Measurements from ENCODE around the gene BUD13.

Gene BUD13

DNA sequence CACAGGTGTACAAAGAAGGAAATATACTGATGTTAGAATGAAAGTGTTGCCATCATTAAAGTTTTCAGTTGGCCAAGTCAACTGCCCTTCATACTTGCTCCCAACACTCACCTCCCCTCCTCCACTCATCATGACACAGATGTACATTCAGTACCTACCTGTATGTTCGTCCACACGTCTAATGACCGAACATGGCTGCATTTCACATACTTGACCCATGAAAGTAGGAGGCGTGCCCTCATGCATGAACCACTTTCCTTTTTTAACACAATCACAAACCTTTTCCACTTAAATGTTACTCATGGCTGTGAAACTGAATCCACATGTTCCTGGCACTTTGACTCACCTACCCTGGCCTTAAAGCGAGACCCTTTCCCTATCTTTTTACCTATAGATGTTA, 3.2 kb upstream of the BUD13 start:
- Histone ChIP-seq H3K4me2 (ENCODE audit: low read depth, low read length, poor library complexity, severe bottlenecking) (no peak overlapping the region), H3K9me2 (replicated peaks; ENCODE audit: low read depth, low read length) (no peaks in the 10 kb centered on the region), H3K36me3 (ENCODE audit: insufficient read depth, low read length) (peaks cover 23% of the 10 kb centered on the region), H3K4me1 (ENCODE audit: insufficient read depth, low read length, poor library complexity, severe bottlenecking) (peaks cover 30% of the 10 kb centered on the region), H3K9me3 (ENCODE audit: insufficient read depth, low read depth, low read length) (no peaks in the 10 kb centered on the region), H2AFZ (ENCODE audit: low read length) (no peak overlapping the region), H4K20me1 (ENCODE audit: insufficient read depth, low read length, poor library complexity, severe bottlenecking) (peaks cover 18% of the 10 kb centered on the region), H3K27me3 (ENCODE audit: insufficient read depth, low read length, poor library complexity, severe bottlenecking) (no peaks in the 10 kb centered on the region), H3K9ac (ENCODE audit: low read depth, low read length, poor library complexity, severe bottlenecking) (no peak overlapping the region), H3K4me3 (ENCODE audit: low read length, poor library complexity, severe bottlenecking) (no peak overlapping the region), H3F3A (ENCODE audit: low read depth) (0 out of 2 replicates have a peak, but pooled peaks cover 3% of the 10 kb centered on the region), H3K79me2 (ENCODE audit: insufficient read depth, low read length) (peaks cover 20% of the 10 kb centered on the region)
- TF ChIP-seq, protein P1, sequence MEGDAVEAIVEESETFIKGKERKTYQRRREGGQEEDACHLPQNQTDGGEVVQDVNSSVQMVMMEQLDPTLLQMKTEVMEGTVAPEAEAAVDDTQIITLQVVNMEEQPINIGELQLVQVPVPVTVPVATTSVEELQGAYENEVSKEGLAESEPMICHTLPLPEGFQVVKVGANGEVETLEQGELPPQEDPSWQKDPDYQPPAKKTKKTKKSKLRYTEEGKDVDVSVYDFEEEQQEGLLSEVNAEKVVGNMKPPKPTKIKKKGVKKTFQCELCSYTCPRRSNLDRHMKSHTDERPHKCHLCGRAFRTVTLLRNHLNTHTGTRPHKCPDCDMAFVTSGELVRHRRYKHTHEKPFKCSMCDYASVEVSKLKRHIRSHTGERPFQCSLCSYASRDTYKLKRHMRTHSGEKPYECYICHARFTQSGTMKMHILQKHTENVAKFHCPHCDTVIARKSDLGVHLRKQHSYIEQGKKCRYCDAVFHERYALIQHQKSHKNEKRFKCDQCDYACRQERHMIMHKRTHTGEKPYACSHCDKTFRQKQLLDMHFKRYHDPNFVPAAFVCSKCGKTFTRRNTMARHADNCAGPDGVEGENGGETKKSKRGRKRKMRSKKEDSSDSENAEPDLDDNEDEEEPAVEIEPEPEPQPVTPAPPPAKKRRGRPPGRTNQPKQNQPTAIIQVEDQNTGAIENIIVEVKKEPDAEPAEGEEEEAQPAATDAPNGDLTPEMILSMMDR (conservative IDR thresholded peaks at IDR 0.05; ENCODE audit: low read length) = no peak
- TF ChIP-seq EZH2phosphoT487 (IDR thresholded peaks at IDR 0.05; ENCODE audit: borderline replicate concordance) = no peak

DNA sequence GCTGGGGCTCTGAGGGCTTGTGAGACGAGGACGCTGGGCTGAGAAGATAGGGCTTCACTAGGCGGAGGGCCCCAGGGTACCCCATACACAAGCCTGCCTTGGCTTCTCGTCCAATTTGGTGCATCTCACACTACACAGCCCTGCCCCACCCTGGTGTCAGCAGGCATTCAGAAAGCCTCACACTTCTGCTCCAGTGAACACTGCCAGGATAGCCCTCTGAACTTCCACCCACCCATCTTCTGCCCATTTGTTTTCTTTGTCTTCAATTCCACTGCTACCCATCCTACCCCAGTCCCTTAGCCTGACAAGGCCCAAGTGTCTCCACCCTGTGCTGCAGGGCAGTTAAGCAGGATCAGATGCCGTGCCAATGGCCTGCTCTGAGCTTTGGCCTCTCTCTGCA, 1.9 kb upstream of the BUD13 start:
- H3K27me3 ChIP-seq (ENCODE audit: insufficient read depth, low read length, poor library complexity, severe bottlenecking) = no peaks in the 10 kb centered on the region
- TF ChIP-seq, protein P1 (conservative IDR thresholded peaks at IDR 0.05; ENCODE audit: low read length) = no peak
- no peak for TF ChIP-seq EZH2phosphoT487 (IDR thresholded peaks at IDR 0.05; ENCODE audit: borderline replicate concordance)
- H3K4me2 ChIP-seq (ENCODE audit: low read depth, low read length, poor library complexity, severe bottlenecking) = peak overlapping the region; percentile 99
- H3K79me2 ChIP-seq (ENCODE audit: insufficient read depth, low read length) = peaks cover 29% of the 10 kb centered on the region
- H3K36me3 ChIP-seq (ENCODE audit: insufficient read depth, low read length) = peaks cover 22% of the 10 kb centered on the region
- H3K4me3 ChIP-seq (ENCODE audit: low read length, poor library complexity, severe bottlenecking) = no peak overlapping the region
- no peaks in the 10 kb centered on the region for H3K9me2 ChIP-seq (replicated peaks; ENCODE audit: low read depth, low read length)
- no peak overlapping the region for H2AFZ ChIP-seq (ENCODE audit: low read length)
- H3K9me3 ChIP-seq (ENCODE audit: insufficient read depth, low read depth, low read length) = no peaks in the 10 kb centered on the region
- H3K4me1 ChIP-seq (ENCODE audit: insufficient read depth, low read length, poor library complexity, severe bottlenecking) = peaks cover 30% of the 10 kb centered on the region
- 0 out of 2 replicates have a peak, but pooled peaks cover 3% of the 10 kb centered on the region for H3F3A ChIP-seq (ENCODE audit: low read depth)
- H4K20me1 ChIP-seq (ENCODE audit: insufficient read depth, low read length, poor library complexity, severe bottlenecking) = peaks cover 25% of the 10 kb centered on the region
- H3K9ac ChIP-seq (ENCODE audit: low read depth, low read length, poor library complexity, severe bottlenecking) = no peak overlapping the region

DNA sequence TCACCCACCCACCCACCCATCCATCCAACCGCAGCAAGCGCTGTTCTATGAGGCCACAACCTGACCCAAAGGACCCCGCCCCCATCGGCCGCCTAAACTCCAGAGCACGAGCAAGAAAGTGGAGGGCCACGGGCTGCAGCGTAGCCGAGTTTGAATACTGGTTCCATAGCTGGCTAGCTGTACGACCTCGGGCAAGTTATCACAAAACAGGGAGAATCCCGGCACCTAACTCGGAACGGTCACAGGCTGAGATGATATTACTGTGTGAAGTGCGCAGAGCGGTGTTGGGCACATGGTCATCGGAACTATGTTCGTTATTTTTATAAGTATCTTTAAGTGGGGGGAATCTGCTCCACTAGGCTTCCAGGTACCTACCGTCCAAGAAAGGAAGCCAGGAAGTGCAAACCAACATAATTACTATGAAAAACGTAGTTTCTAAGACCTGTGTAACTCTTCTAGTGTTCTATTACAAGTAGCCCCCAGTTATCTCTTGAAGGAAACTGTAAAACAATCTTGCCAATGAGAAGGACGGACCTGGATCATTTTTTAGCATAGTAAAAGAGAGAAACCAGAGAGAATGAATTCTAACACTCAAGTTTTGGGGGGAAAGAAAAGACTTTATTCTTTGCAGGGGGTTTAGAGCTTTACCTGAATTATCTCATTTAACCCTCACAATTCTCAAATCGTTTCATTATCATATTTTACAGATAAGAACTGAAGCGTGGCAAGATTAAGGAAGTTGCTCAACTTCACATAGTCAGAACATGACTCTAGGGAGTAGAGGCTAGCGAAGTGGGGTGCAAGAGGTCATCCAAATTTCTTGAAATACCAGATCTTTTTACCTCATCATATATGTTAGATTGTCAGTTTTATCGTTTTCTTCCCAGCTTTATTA, 663 bp upstream of the BUD13 start:
- Histone ChIP-seq H3K9me3 (ENCODE audit: insufficient read depth, low read depth, low read length) (no peaks in the 10 kb centered on the region), H4K20me1 (ENCODE audit: insufficient read depth, low read length, poor library complexity, severe bottlenecking) (peaks cover 21% of the 10 kb centered on the region), H3K4me1 (ENCODE audit: insufficient read depth, low read length, poor library complexity, severe bottlenecking) (peaks cover 30% of the 10 kb centered on the region), H3K36me3 (ENCODE audit: insufficient read depth, low read length) (peaks cover 14% of the 10 kb centered on the region), H3K9ac (ENCODE audit: low read depth, low read length, poor library complexity, severe bottlenecking) (peak overlapping the region; percentile 78), H3K4me3 (ENCODE audit: low read length, poor library complexity, severe bottlenecking) (peak overlapping the region; percentile 95), H2AFZ (ENCODE audit: low read length) (peak overlapping the region; percentile 77), H3K79me2 (ENCODE audit: insufficient read depth, low read length) (peaks cover 41% of the 10 kb centered on the region), H3F3A (ENCODE audit: low read depth) (0 out of 2 replicates have a peak, but pooled peaks cover 3% of the 10 kb centered on the region), H3K27me3 (ENCODE audit: insufficient read depth, low read length, poor library complexity, severe bottlenecking) (no peaks in the 10 kb centered on the region), H3K4me2 (ENCODE audit: low read depth, low read length, poor library complexity, severe bottlenecking) (peak overlapping the region; percentile 99), H3K9me2 (replicated peaks; ENCODE audit: low read depth, low read length) (no peaks in the 10 kb centered on the region)
- TF ChIP-seq, protein P1 (conservative IDR thresholded peaks at IDR 0.05; ENCODE audit: low read length) = no peak
- TF ChIP-seq EZH2phosphoT487 (IDR thresholded peaks at IDR 0.05; ENCODE audit: borderline replicate concordance) = no peak
